H1 (cell line): Measurements from ENCODE around the gene GGA3. TPM values are rescaled to one million over a fixed set of nuclear protein-coding genes. Genes with fewer than 3 reads are reported as not detected.
A peak's percentile ranks its signal among the peaks of the same experiment; 100 is the strongest.

Experiments used
- CTCF ChIA-PET: fragments of 300-600 bp; sonication (Branson Sonifier 250); formaldehyde crosslinking; loops from one replicate; lab custom pipeline; 2021; ENCODE audit not compliant: partially characterized antibody; lab: Charles Lee
- POLR2A ChIA-PET: fragments of 300-600 bp; sonication (Branson Sonifier 250); formaldehyde crosslinking; loops from one replicate; lab custom pipeline; 2021; ENCODE audit warnings: inconsistent platforms; ENCODE audit not compliant: partially characterized antibody; lab: Charles Lee
- DNase-seq, 2 experiments: peaks; one replicate each; pipeline versions ENCODE4 v3.0.0 to v3.0.0-alpha.2; 2010 to 2022; ENCODE audit warnings: low spot score in 2 of 2, low read depth in 1 of 2, mixed read lengths in 1 of 2
- FAIRE-seq: peaks from 2 replicates; lab custom pipeline; 2011; peaks lifted over from hg19 to GRCh38; lab: Jason Lieb, UNC
- H2AFZ ChIP-seq: 2 replicates; pipeline ENCODE4 v1.8.1; 2012; ENCODE audit warnings: low read length, inconsistent platforms
- H2AK5ac ChIP-seq: 2 replicates; pipeline ENCODE4 v1.6.1; 2013; ENCODE audit warnings: low read depth, low read length
- H2BK120ac ChIP-seq: replicated peaks from 2 replicates; pipeline ENCODE3; 2013; ENCODE audit warnings: low read depth, low read length, inconsistent platforms
- H2BK12ac ChIP-seq: 2 replicates; pipeline ENCODE4 v1.6.1; 2013; ENCODE audit warnings: low read depth, low read length
- H2BK15ac ChIP-seq: 2 replicates; pipeline ENCODE4 v1.6.1; 2013; ENCODE audit warnings: low read length
- H2BK20ac ChIP-seq: 2 replicates; pipeline ENCODE4 v1.6.1; 2013; ENCODE audit warnings: low read length
- H2BK5ac ChIP-seq: 2 replicates; pipeline ENCODE4 v1.6.1; 2013; ENCODE audit warnings: low read depth, low read length
- H3K14ac ChIP-seq: 2 replicates; pipeline ENCODE4 v1.6.1; 2013; ENCODE audit warnings: inconsistent platforms; ENCODE audit not compliant: insufficient read length
- H3K18ac ChIP-seq: 2 replicates; pipeline ENCODE4 v1.6.1; 2013; ENCODE audit warnings: low read length; ENCODE audit errors: extremely low read depth
- H3K23ac ChIP-seq: 2 replicates; pipeline ENCODE4 v1.6.1; 2013; ENCODE audit warnings: inconsistent platforms; ENCODE audit not compliant: insufficient read length
- H3K23me2 ChIP-seq: 2 replicates; pipeline ENCODE4 v1.6.1; 2013; ENCODE audit warnings: low read depth, low read length
- H3K27ac ChIP-seq: 2 replicates; pipeline ENCODE4 v1.6.1; 2011; ENCODE audit warnings: low read depth, low read length, inconsistent platforms
- H3K27me3 ChIP-seq, 4 experiments: replicated peaks in 1 of 4; 1 replicate in 1 of 4; 2 replicates in 3 of 4; pipeline versions ENCODE4 v1.6.1 to v1.8.1; 2011 to 2013; ENCODE audit warnings: low read length in 3 of 4, mild to moderate bottlenecking in 3 of 4, inconsistent platforms in 2 of 4, mixed read lengths in 2 of 4, moderate library complexity in 1 of 4; ENCODE audit not compliant: control insufficient read depth in 3 of 4, insufficient read depth in 3 of 4; ENCODE audit errors: extremely low read depth in 1 of 4
- H3K36me3 ChIP-seq, 4 experiments: 2 replicates each; pipeline versions ENCODE4 v1.6.1 to v1.8.1; 2011 to 2013; ENCODE audit warnings: mild to moderate bottlenecking in 4 of 4, low read length in 3 of 4, moderate library complexity in 2 of 4, control low read depth in 1 of 4, inconsistent platforms in 1 of 4; ENCODE audit not compliant: insufficient read depth in 4 of 4, control insufficient read depth in 2 of 4
- H3K4ac ChIP-seq: replicated peaks from 2 replicates; pipeline ENCODE3; 2013; ENCODE audit warnings: low read length, low read depth, mixed read lengths, inconsistent platforms; ENCODE audit not compliant: insufficient read length
- H3K4me1 ChIP-seq, 4 experiments: replicated peaks in 1 of 4; 1 replicate in 1 of 4; 2 replicates in 3 of 4; pipeline versions ENCODE4 v1.6.1 to v1.8.1; 2011 to 2013; ENCODE audit warnings: low read length in 3 of 4, inconsistent platforms in 2 of 4, mixed read lengths in 1 of 4; ENCODE audit not compliant: insufficient read depth in 4 of 4, control insufficient read depth in 3 of 4
- H3K4me2 ChIP-seq, 2 experiments: 2 replicates each; pipeline versions ENCODE4 v1.6.1 to v1.8.1; 2011 to 2013; ENCODE audit warnings: low read depth in 2 of 2, low read length in 2 of 2, control low read depth in 1 of 2, inconsistent platforms in 1 of 2, mild to moderate bottlenecking in 1 of 2; ENCODE audit not compliant: insufficient read depth in 1 of 2
- H3K4me3 ChIP-seq, 4 experiments: fragments of 200-600, 300-600 bp in 1 of 4; sonication (generic), shearing (Covaris generic), sonication (Bioruptor Twin) in 1 of 4; 2 replicates each; pipeline versions ENCODE4 v1.5.1 to v1.8.1; 2011 to 2016; ENCODE audit warnings: low read length in 4 of 4, low read depth in 3 of 4, control low read depth in 2 of 4, inconsistent platforms in 2 of 4, mild to moderate bottlenecking in 2 of 4, mixed read lengths in 1 of 4, moderate library complexity in 1 of 4; ENCODE audit not compliant: insufficient read depth in 2 of 4; ENCODE audit errors: extremely low read depth in 1 of 4
- H3K56ac ChIP-seq: replicated peaks from 2 replicates; pipeline ENCODE3; 2013; ENCODE audit warnings: low read depth, mild to moderate bottlenecking, mixed read lengths, low read length, inconsistent platforms; ENCODE audit not compliant: insufficient read length
- H3K79me1 ChIP-seq: 2 replicates; pipeline ENCODE4 v1.6.1; 2013; ENCODE audit warnings: low read depth, low read length, control low read depth
- H3K79me2 ChIP-seq, 2 experiments: 2 replicates each; pipeline versions ENCODE4 v1.6.1 to v1.8.1; 2012 to 2013; ENCODE audit warnings: low read length in 2 of 2, mild to moderate bottlenecking in 2 of 2, inconsistent platforms in 1 of 2; ENCODE audit not compliant: insufficient read depth in 2 of 2, control insufficient read depth in 1 of 2
- H3K9ac ChIP-seq, 4 experiments: replicated peaks in 1 of 4; 1 replicate in 1 of 4; 2 replicates in 3 of 4; pipeline versions ENCODE4 v1.6.1 to v1.8.1; 2011 to 2013; ENCODE audit warnings: low read depth in 3 of 4, low read length in 3 of 4, control low read depth in 2 of 4, mild to moderate bottlenecking in 2 of 4, moderate library complexity in 2 of 4, inconsistent platforms in 1 of 4; ENCODE audit errors: extremely low read depth in 1 of 4
- H3K9me3 ChIP-seq, 2 experiments: 2 replicates each; pipeline versions ENCODE4 v1.6.1 to v1.8.1; 2012 to 2013; ENCODE audit warnings: mild to moderate bottlenecking in 2 of 2, moderate library complexity in 2 of 2, control low read depth in 1 of 2, inconsistent platforms in 1 of 2, low read depth in 1 of 2, low read length in 1 of 2, mixed read lengths in 1 of 2; ENCODE audit not compliant: insufficient read depth in 2 of 2
- H4K20me1 ChIP-seq, 2 experiments: replicated peaks in 1 of 2; 2 replicates each; pipeline versions ENCODE3 to v1.8.1; 2011 to 2013; ENCODE audit warnings: inconsistent platforms in 2 of 2, low read length in 2 of 2, mild to moderate bottlenecking in 1 of 2; ENCODE audit not compliant: insufficient read depth in 2 of 2, control insufficient read depth in 1 of 2
- H4K5ac ChIP-seq: 2 replicates; pipeline ENCODE4 v1.6.1; 2013; ENCODE audit warnings: low read length, low read depth, mixed read lengths, inconsistent platforms; ENCODE audit not compliant: insufficient read length
- H4K8ac ChIP-seq: 2 replicates; pipeline ENCODE4 v1.8.0; 2013; ENCODE audit warnings: mild to moderate bottlenecking, moderate library complexity, low read length, inconsistent platforms; ENCODE audit not compliant: insufficient read depth; ENCODE audit errors: extremely low read depth
- H4K91ac ChIP-seq: replicated peaks from 2 replicates; pipeline ENCODE3; 2013; ENCODE audit warnings: low read length, mixed read lengths, inconsistent platforms; ENCODE audit not compliant: insufficient read length
- POLR2A ChIP-seq, 2 experiments: IDR thresholded peaks; 1 replicate in 1 of 2; 2 replicates in 1 of 2; pipeline ENCODE4 v1.6.1; 2011; ENCODE audit warnings: low read depth in 2 of 2, low read length in 2 of 2, mild to moderate bottlenecking in 2 of 2; ENCODE audit errors: control extremely low read depth in 1 of 2
- WGBS, 2 experiments: shearing (Covaris generic) in 1 of 2; methylation state at CpG; one replicate each; pipeline versions ENCODE4 v1.1.6 to v1.1.7; 2013 to 2015; ENCODE audit warnings: low lambda C conversion rate in 2 of 2, mixed read lengths in 2 of 2, inconsistent platforms in 1 of 2, low coverage in 1 of 2, missing lambda C conversion rate in 1 of 2; ENCODE audit not compliant: insufficient replicate concordance in 2 of 2, insufficient coverage in 1 of 2, insufficient read length in 1 of 2; ENCODE audit errors: extremely low coverage in 1 of 2, missing lambda C conversion rate in 1 of 2; 5-methylcytosine and 5-hydroxymethylcytosine counted together
- polyA plus RNA-seq, 7 experiments: library from polyadenylated mRNA; depleted of rRNA in 3 of 7; stranded (reverse) in 5 of 7; unstranded in 2 of 7; fragments of >200 nt in 5 of 7; fragments of 200-250 nt in 2 of 7; gene quantifications; 1 replicate in 5 of 7; 2 replicates in 1 of 7; 4 replicates in 1 of 7; pipeline versions ENCODE4 v1.2.1 to v1.2.3, GENCODE V29; 2011 to 2013; ENCODE audit warnings: missing spikeins in 2 of 7, mixed read lengths in 2 of 7
- total RNA-seq: library from RNA; stranded (reverse); fragmentation: NEBNext Ultra II Directional; extraction: Animal tissue kit (Norgen Biotek cat#: 25700); gene quantifications from 2 replicates; pipeline ENCODE4 v1.2.1, GENCODE V29; 2021
- TF ChIP-seq, protein P1 (sequence below): IDR thresholded peaks from 2 replicates; pipeline ENCODE4 v1.6.1; 2011; ENCODE audit warnings: low read depth, mild to moderate bottlenecking, low read length; ENCODE audit not compliant: insufficient read depth

Gene GGA3
- total and polyA plus RNA-seq, 2 of the 8 experiments (the other 6 are each of a cell fraction or from before 2014, with no cell fraction given) = 40.6 to 60.0 TPM

DNA sequence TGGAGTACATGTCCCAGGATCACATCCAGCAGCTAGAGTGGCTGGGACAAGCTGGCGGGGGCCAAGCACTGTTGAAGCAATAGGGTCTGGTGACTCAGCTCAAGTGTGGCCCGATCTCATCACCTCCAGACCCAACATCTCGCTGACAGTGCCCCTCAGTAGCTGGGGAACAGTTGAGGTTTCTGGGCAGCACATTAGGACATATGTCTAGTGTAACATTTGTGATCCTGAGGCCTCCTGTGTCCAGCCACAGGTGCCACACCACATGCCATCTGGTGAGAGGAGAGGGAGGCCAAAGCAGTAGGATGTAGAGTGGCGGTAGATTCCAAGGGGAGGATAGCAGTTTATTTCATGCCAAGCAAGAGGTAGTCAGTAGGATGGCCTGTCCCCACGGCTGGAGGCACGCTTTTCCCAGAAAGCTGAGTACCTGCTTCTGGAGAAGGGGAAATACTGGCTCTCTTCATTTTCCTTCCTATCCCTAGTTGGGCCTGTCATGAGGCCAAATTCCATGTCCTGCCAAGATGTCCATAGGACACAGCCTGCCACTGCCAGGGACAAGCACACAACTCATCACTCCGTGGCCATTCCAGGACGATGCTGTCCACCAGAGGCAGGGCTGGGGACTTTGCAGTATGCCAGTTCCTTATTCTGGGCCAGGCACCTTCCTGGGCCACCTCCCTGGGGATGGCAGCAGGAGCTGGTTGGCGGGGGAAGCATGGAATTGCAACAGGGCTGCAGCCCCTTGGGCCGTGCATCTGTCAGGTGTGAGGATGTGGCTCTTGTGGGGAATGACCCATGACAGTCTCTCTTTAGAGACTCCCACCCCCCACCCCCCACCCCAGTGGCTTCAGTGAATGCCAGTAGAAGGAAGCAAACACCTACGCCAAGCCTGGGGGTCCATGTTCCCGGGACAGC lies 24.0 kb downstream of the GGA3 start:
- CTCF ChIA-PET = interaction anchor here (0.6 to 16.5 kb wide), 15 partner anchors 8 to 517 kb away, joined by 3 to 369 read pairs (median 7); partner anchors contain the start of genes GGA3, MIF4GD, MRPS7 and NUP85

More for the DNA sequence above, 24.0 kb downstream of the GGA3 start:
- Histone ChIP-seq H4K20me1 (peaks cover 14 to 26% of the 10 kb centered on the region in 2 experiments), H3K18ac (no peak overlapping the region), H3K36me3 (peaks cover 29 to 67% (median 61%) of the 10 kb centered on the region in 4 experiments), H4K8ac (peak overlapping the region; percentile 71; the same call in 1 of the 2 replicates), H3K79me1 (no peaks in the 10 kb centered on the region), H2BK12ac (no peak overlapping the region), H4K91ac (no peak overlapping the region), H3K9ac (no peak overlapping the region), H3K4me2 (no peak overlapping the region), H2AFZ (no peak overlapping the region), H3K56ac (no peak overlapping the region), H3K4ac (no peak overlapping the region), H4K5ac (no peak overlapping the region), H3K27me3 (no peaks in the 10 kb centered on the region), H3K23ac (no peak overlapping the region), H2AK5ac (no peak overlapping the region), H2BK20ac (no peak overlapping the region), H3K14ac (no peak overlapping the region), H2BK15ac (no peak overlapping the region), H2BK120ac (no peak overlapping the region), H3K27ac (no peak overlapping the region), H3K79me2 (no peaks in the 10 kb centered on the region), H3K23me2 (no peaks in the 10 kb centered on the region), H3K4me3 (no peak overlapping the region), H3K9me3 (no peaks in the 10 kb centered on the region), H2BK5ac (no peak overlapping the region; the same call in 1 of the 2 replicates), H3K4me1 (peaks cover 0 to 4% (median 0%) of the 10 kb centered on the region in 4 experiments; a peak in 3 of 7 replicates)
- DNase-seq (no peak), FAIRE-seq (no peak)
- POLR2A ChIA-PET = interaction anchor here (1.0 to 3.1 kb wide), 6 partner anchors 9 to 264 kb away, joined by 3 to 17 read pairs (median 4); no protein-coding TSS in a partner anchor
- peak in 1 of 2 experiments; percentile 58; a peak in 1 of 3 replicates for TF ChIP-seq POLR2A (IDR thresholded peaks at IDR 0.05; ENCODE audit: control extremely low read depth in 1 of 2, low read depth in 2 of 2, low read length in 2 of 2)
- TF ChIP-seq, protein P1, sequence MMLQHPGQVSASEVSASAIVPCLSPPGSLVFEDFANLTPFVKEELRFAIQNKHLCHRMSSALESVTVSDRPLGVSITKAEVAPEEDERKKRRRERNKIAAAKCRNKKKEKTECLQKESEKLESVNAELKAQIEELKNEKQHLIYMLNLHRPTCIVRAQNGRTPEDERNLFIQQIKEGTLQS = no peak
- WGBS, 2 experiments = 93% methylated on average over 12 of the region's 12 CpGs; no CpG with 5 or more reads in 1 of the 2 experiments
